ENCODE results near the gene ZNF273.
"Not testable (repeated sequence)": the region's sequence is repeated elsewhere in the genome, so short reads cannot be mapped to it uniquely, and the experiment has no call there.

ZNF273 gene

DNA sequence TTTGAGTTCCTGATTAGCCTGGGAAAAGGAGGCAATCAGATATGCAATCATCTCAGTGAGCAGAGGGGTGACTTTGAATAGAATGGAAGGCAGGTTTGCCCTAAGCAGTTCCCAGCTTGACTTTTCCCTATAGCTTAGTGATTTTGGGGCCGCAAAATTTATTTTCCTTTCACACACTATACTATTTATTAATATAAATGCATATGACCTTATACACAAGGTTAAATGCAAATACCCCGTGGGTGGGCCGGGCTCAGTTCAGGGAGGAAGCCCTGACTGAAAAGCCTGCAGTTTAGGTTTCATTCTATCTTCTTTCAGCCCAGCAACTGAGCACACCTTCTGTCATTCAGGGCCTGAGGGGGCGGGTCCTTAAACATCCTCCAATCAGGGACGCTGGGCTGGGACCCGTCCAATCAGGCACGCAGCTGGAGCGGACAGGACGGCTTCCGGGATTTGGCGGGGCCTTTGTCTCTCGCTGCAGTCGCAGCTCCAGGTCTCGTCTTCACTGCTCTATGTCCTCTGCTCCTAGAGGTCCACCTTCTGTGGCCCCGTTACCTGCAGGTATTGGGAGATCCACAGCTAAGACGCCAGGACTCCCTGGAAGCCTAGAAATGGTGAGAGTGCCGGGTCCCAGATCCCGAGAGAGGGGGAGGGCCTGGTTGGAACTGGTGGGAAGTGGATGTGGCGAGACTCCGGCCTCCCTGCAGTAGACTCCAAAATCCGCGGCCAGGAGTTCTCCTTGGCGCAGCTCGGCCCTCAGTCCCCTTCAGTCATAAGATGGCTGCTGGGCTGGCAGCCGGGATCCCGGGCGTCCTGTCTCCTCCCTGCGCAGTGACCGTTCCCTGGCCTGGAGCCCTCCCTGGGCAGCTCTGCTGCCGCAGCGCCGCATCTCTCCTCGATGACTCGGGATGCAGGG is at the start of gene ZNF273:
Gene ZNF273 (plus strand): TSS at position 468 of the 916 bp plus-strand sequence. CDS start 45 bp downstream, at position 513.
- peak; percentile 80 to 88 for DNase-seq (ENCODE audit: low read depth in 2 of 2)

DNA sequence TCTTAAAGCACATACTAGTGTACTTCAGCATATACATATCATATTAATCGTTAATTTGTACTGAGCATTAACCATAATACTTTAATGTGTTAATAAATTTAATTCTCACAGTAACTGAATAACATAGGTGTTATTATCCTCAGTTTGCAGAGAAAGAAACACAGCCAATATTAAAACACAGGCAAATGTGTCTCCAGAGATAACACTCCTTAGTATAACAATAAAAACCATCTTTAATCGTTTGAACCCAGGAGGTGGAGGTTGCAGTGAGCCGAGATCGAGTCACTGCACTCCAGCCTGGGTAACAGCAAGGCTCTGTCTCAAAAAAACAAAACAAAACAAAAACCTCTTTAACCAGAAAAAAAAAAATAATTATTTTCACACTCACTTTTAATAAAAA is 49.4 kb upstream of the ZNF273 start:
- DNase-seq (ENCODE audit: low read depth in 2 of 2), result no peak

DNA sequence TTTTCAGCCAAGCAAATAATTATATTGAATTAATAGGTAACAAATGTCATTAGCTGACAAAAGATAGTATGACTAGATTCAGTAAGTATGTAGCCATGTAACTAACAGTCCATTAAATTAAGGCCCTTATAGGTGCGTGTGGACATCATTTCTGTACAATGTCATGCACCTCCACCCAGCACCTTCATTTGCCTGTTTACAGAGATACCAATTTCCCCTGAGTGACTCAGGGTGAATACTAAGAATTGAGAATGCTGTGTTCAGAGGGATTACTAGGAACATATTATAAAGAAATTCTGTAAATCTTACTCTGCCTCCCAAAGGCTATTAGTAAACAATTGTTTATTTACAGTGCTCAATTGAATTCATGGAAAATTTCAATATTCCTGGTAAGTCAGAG is 48.1 kb upstream of the ZNF273 start:
- DNase-seq (ENCODE audit: low read depth in 2 of 2), result no peak

DNA sequence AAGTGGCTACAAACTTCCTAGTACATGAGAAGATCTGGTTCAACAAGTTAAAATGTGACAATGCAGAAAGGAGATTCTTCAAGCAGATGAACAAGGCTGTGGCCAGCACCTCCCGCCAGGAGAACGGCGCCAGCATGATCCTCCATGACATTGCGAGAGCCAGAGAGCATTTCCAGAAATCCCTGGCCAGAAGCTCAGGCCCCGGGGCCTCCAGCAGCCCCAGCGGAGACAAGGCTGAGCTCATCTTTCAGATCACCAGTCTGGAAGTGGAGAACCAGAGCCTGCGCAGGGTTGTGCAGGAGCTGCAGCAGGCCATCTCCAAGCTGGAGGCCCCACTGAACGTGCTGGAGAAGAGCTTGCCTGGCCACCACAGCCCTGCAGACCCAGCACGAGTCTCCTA is 40.1 kb upstream of the ZNF273 start:
- DNase-seq (ENCODE audit: low read depth in 2 of 2), result no peak

DNA sequence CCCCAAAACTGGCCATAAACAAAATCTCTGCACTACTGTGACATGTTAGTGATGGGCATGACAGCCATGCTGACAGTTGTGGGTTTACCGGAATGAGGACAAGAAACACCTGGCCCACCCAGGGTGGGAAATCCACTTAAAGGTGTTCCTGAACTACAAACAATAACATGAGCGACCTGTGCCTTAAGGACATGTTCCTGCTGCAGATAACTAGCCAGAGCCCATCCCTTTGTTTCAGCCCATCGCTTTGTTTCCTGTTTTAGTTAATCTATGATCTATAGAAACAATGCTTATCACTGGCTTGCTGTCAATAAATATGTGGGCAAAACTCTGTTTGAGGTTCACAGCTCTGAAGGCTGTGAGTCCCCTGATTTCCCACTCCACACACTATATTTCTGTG is 39.5 kb upstream of the ZNF273 start:
- DNase-seq (ENCODE audit: low read depth in 2 of 2), result not testable (repeated sequence)

DNA sequence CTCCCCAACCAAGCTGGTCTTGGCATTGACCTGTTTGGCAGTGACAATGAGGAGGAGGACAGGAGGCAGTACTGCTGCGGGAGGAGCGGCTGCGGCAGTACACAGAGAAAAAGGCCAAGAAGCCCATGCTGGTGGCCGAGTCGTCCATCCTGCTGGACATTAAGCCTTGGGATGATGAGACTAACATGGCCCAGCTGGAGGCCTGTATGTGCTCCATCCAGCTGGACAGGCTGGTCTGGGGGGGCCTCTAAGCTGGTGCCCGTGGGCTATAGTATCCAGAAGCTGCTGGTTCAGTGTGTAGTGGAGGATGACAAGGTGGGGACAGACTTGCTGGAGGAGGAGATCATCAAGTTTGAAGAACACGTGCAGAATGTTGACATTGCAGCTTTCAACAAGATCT is 39.1 kb upstream of the ZNF273 start:
- no peak for DNase-seq (ENCODE audit: low read depth in 2 of 2)

DNA sequence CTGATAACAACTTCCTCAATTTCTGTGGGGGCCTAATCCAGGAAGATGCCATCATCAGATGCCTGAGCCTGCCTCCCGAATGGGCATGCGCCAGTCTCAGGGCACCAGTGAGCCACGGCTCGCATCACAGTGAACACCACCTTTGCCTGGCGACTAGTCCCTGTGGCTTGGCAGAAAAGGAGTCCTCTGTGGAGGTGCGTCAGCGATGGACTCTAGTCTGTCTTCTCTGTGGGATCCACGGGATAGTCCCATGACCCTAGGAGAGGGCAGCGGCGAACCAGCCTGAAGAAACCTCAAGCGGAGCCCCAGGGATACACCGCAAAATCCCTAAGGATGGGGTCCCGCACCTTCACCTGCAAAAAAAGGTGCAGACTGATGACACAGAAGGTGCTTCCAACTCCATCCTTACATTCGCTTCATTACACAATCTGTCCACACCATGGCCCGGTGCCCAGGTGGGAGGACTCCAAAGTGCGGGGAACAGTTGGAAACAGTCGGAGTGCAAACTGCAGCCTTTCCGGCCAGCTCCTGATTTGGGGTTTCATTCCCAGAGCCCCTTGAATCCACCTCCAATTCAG is 35.1 kb upstream of the ZNF273 start:
- DNase-seq (ENCODE audit: low read depth in 2 of 2), result no peak

DNA sequence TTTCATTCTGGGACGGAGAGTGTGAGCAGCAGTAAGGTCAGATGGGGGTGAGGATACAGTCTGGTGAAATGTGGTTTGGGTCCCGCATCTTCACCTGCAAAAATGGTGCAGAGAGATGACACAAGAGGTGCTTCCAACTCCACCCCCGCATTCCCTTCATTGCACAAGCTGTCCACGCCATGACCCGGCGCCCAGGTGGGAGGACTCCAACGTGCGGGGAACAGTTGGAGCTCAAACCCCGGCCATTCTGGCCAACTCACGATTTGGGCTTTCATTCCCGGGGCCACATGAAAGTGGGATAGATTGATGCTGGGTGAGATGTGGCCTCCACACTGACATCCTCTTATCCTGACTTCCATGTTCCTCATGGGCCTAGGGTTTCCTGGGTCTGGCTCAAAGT is 34.6 kb upstream of the ZNF273 start:
- DNase-seq (ENCODE audit: low read depth in 2 of 2), result no peak

DNA sequence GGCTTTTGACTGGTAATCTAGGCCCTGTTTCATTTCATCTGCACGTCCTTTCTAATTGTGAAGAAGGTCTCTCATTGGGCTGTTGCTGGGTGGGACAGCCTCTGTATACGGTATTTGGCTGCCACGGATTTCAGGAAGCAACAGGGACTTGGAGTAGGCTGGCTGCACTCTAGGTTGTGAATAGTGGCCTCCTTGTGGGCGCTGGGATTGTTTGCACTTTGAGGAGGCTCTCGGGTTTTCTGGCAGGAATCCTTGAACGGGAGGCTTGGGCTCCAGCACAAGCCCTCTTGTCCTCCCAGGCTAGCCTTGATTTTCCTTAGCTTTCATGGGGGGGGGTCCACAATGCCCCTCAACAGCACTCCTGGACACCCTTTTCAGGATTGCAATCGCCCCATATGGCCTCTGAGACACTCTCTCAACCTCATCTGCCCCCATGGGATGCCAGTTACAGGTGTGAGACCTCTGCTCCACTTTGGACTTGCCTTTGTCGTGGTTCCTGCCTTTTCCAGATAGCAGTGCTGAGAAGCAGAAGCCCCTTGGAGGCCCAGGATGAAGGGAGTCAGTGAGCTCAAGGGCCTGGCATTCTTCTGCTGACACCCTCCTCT is 33.9 kb upstream of the ZNF273 start:
- no peak for DNase-seq (ENCODE audit: low read depth in 2 of 2)

DNA sequence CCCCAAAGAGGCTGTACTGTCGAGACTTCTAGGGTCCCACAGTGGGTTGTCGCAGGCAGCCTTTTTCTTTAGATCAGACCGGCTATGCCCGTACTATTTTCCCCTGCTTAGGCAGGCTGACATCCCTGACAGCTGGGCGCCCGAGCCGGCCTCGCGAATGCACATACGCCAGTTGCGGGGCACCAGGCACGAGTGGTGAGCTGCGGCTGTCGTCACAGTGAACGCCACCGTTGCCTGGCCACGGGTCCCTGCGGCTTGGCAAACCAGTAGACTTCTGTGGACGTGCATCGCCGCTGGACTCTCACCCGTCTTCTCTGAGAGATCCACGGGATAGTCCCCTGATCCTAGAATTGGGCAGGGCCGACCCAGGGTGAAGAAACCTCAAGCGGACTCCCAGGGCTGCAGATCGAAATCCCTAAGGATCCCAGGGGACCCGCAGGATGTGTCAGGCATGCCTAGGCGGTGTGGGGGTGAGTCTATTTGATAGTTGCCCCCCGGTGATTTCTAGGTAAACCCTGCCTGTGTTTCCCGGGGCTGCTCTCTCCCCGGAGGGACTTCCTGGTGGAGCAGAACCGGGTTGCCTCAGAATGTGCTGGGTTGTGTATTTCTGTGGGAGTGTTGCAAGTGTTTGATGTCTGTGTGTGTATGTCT is 33.0 kb upstream of the ZNF273 start:
- DNase-seq (ENCODE audit: low read depth in 2 of 2), result no peak

DNA sequence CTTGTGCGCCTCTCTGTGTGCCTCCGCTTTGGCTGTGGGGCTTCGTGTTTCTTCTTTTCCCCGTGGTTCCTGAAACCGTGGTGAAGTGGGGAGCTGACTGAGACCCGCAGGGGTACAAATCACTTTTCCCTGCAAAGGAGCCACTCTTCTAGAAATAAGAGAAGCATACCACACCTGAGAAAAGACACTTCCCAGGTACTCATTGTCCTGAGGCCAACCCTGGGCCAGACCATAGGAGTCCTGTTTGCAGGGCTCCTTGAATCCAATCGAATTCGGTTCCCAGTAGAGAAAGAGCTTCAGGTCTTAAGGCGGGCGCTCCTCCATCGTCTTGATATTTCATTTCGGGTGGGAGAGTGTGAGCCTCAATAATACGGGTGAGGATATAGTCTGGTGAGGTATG is 32.4 kb upstream of the ZNF273 start:
- no peak for DNase-seq (ENCODE audit: low read depth in 2 of 2)

DNA sequence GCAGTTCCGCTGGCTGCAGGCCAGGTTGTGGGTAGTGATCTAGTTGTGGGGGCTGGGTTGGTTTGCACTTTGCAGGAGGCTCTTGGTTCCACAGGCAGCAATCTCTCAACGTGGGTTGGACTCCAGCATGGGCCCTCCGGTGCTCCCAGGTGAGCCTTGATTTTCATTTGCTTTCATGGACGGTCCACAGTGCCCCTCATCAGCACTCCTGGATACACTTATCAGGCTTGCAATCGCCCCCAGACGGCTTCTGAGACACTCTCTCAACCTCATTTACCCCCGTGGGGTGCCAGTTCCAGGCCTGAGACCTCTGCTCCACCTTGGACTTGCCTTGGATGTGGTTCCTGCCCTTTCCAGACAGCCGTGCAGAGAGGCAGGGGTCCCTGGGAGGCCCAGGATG is 31.3 kb upstream of the ZNF273 start:
- no peak for DNase-seq (ENCODE audit: low read depth in 2 of 2)

DNA sequence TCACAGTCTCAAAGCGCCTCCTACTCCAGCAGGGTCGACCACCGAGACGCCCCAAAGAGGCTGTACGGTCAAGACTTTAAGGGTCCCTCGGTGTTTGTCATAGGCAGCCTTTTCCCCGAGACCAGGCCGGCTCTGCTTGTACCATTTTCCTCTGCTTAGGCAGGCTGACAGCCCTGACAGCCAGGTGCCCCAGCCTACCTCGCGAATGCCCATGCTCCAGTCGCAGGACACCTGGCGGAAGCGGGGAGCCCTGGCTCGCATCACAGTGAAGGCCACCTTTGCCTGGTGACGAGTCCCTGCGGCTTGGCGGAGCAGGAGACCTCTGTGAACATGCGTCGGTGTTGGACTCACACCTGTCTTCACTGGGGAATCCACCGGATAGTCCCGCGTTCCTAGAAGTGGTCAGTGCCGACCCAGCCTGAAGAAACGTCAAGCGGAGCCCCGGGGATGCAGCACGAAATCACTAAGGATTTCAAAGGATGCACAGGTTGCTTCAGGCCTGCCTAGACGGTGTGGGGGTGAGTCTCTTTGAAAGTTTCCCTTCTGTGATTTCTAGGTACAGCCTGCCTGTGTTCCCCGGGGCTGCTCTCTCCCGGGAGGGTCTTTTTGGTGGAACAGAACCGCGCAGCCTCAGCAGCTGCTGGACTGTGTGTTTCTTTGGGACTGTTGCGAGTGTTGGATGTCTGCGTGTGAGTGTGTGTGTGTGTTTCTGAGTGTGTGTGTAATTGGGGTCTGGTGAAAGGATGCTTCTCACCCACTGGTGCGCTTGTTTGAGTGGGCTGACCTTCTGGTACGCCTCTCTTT is 30.5 kb upstream of the ZNF273 start:
- no peak for DNase-seq (ENCODE audit: low read depth in 2 of 2)

DNA sequence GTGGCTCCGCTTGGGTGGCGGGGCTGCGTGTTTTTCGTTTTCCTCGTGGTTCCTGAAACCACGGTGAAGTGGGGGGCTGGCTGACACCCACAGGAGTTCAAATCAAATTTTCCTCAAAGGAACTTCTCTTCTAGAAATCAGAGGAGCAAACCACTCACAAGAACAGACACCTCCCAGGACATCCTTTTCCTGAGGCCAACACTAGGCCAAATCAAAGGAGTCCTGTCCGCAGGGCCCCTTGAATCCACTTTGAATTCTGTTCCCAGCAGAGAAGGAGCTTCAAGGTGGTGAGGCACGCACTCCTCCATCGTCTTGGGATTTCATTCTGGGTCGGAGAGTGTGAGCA is 29.9 kb upstream of the ZNF273 start:
- no peak for DNase-seq (ENCODE audit: low read depth in 2 of 2)

DNA sequence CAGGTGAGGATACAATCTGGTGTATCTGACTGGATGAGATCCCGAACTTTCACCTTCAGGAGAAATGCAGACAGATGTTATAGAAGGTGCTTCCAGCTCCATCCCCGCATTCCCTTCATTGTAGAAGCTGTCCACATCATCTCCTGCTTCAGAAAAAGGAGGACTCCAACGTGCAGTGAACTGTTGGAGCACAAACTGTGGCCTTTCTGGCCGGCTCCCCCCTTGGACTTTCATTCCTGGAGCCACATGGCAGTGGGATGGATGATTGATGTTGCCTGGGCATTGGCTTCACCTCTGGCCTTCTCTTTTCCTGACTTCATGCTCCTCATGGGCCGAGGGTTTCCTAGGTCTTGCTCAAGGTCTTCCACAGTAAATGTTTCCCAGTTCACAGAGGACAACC is 29.6 kb upstream of the ZNF273 start:
- no peak for DNase-seq (ENCODE audit: low read depth in 2 of 2)

DNA sequence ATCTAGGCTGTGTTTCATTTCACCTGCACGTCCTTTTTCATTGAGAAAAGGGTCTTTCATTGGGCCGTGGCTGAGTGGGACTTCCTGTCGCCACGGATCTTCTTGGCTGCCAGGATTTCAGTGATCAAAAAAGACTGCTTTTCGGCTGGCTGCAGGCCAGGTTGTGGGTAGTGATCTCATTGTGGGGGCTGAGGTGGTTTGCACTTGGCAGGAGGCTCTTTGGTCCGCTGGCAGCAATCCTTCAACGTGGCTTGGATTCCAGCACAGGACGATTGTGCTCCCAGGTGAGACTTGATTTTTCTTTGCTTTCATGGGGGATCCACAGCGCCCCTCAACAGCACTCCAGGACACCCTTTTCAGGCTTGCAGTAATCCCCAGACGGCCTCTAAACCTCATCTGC is 29.0 kb upstream of the ZNF273 start:
- DNase-seq (ENCODE audit: low read depth in 2 of 2), result no peak

DNA sequence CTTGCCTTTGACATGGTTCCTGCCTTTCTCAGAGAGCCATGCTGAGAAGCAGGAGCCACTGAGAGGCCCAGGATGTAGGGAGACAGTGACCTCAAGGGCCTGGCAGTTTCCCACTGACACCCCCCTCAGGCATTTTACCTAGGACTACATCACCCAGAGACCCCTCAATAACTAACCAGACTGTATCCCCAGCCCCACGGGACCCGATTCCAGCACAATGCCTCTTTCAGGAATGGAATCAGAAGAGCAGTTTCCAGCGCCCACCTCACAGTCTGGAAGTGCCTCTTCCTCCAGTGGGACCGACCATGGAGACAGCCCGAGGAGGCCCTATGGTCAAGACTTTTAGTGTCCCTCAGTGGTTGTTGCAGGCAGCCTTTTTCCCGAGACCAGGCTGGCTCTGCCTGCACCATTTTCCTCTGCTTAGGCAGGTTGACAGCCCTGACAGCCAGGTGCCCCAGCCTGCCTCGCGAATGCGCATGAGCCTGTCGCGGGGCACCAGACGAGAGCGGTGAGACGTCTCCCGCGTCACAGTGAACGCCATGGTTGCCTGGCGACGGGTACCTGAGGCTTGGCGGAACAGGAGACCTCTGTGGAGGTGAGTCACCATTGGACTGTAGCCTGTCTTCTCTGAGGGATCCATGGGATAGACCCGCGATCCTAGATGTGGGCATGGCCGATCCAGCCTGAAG is 28.4 kb upstream of the ZNF273 start:
- no peak for DNase-seq (ENCODE audit: low read depth in 2 of 2)

DNA sequence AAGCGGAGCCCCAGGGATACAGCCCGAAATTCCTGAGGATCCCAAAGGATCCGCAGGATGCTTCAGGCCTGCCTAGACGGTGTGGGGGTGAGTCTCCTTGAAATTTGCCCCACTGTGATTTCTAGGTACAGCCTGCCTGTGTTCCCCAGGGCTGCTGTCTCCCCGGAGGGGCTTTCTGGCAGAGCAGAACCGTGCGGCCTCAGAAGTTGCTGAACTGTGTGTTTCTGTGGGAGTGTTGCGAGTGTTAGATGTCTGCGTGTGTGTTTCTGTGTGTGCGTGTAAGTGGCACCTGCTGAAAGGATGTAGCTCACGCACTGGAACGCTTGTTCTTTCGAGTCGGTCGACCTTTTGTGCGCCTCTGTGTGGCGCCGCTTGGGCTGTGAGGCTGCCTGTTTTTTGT is 27.8 kb upstream of the ZNF273 start:
- no peak for DNase-seq (ENCODE audit: low read depth in 2 of 2)

DNA sequence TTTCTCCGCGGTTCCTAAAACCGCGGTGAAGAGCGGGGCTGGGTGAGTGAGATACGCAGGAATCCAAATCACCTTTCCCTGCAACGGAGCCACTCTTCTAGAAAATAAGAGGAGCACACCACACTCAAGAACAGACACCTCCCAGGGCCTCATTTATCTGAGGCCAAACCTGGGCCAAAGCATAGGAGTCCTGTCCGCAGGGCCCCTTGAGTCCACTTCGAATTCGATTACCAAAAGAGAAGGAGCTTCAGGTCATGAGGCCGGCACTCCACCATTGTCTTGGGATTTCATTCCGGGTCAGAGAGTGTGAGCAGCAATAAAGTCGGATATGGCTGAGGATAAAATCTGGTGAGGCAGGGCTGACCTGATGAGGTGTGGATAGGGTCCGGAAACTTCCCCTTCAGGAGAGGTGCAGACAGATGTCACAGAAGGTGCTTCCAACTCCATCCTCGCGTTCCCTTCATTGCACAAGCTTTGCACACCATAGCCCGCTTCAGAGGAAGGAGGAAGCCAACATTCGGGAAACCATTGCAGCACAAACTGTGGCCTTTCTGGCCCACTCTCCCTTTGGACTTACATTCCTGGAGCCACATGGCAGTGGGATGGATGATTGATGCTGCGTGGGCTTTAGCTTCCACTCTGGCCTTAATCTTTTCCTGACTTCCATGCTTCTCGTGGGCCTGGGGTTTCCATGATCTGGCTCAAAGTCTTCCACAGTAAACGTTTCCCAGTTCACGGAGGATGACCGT is 27.2 kb upstream of the ZNF273 start:
- no peak for DNase-seq (ENCODE audit: low read depth in 2 of 2)

Data from stimulated activated CD4-positive, alpha-beta T cell treated with anti-CD3 and anti-CD28 coated beads, Interleukin-4, amount 100 ng/mL, for 48 hours (primary cell).